Measurements from ENCODE around the gene SLC5A10. TPM values are rescaled to one million over a fixed set of nuclear protein-coding genes. Genes with fewer than 3 reads are reported as not detected.

Gene SLC5A10
- total RNA-seq, 1 donor from 2014 or later = not detected

DNA sequence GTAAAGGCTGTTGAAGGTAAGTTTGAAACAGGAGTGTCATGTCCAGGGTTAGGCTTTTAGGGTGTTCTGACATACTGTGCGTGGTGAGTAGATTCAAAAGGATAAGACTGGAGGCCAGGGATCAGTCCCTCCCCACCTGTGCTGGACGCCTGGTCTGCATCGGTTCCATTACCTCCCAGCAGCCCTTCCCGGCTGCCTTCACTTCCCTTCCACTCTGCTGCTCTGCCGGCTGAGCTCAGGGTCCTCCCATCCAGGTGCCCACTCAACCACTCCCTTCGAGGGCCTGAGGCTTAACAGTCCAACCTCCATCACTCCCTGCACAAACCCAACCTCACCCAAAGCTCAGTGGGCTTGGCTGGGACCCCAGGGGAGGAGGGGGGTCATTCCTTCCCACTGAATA, 4.1 kb upstream of the SLC5A10 start:
- TF ChIP-seq, protein P1, sequence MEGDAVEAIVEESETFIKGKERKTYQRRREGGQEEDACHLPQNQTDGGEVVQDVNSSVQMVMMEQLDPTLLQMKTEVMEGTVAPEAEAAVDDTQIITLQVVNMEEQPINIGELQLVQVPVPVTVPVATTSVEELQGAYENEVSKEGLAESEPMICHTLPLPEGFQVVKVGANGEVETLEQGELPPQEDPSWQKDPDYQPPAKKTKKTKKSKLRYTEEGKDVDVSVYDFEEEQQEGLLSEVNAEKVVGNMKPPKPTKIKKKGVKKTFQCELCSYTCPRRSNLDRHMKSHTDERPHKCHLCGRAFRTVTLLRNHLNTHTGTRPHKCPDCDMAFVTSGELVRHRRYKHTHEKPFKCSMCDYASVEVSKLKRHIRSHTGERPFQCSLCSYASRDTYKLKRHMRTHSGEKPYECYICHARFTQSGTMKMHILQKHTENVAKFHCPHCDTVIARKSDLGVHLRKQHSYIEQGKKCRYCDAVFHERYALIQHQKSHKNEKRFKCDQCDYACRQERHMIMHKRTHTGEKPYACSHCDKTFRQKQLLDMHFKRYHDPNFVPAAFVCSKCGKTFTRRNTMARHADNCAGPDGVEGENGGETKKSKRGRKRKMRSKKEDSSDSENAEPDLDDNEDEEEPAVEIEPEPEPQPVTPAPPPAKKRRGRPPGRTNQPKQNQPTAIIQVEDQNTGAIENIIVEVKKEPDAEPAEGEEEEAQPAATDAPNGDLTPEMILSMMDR (IDR thresholded peaks at IDR 0.05; ENCODE audit: insufficient read depth, low read length, severe bottlenecking) = no peak
- no peak for DNase-seq (ENCODE audit: low read depth)
- Histone ChIP-seq H3K36me3 (ENCODE audit: control insufficient read depth, insufficient read depth, low read length) (no peaks in the 10 kb centered on the region), H3K4me3 (ENCODE audit: low read depth, low read length) (no peak overlapping the region), H3K27me3 (ENCODE audit: control insufficient read depth, insufficient read depth, low read length) (no peaks in the 10 kb centered on the region)
- FAIRE-seq = no peak

DNA sequence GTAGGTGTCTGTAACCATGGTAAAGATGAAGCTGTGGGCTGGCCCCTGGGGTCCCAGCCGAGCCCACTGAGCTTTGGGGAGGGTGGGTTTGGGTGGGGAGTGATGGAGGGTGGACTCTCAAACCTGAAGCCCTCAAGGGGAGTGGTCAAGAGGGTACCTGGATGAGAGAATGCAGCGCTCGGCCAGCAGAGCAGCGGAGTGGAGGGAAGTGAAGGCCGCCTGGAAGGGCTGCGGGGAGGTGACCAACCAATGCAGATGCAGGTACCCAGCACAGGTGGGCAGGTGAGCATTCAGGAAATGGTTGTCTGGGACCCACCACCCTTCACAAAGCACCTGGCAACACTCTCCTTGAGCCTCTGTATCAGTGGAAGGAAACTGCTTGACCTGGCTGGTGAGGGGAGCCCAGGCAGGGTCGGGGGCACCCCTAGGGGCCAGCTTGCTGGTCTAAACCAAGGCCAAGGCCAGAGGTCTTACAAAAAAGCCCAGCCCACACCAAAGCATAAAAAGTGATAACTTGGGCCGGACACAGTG, 3.4 kb upstream of the SLC5A10 start:
- DNase-seq (ENCODE audit: low read depth) (no peak), FAIRE-seq (no peak)
- Histone ChIP-seq H3K27me3 (ENCODE audit: control insufficient read depth, insufficient read depth, low read length) (no peaks in the 10 kb centered on the region), H3K4me3 (ENCODE audit: low read depth, low read length) (no peak overlapping the region), H3K36me3 (ENCODE audit: control insufficient read depth, insufficient read depth, low read length) (no peaks in the 10 kb centered on the region)
- TF ChIP-seq, protein P1 (IDR thresholded peaks at IDR 0.05; ENCODE audit: insufficient read depth, low read length, severe bottlenecking) = no peak

DNA sequence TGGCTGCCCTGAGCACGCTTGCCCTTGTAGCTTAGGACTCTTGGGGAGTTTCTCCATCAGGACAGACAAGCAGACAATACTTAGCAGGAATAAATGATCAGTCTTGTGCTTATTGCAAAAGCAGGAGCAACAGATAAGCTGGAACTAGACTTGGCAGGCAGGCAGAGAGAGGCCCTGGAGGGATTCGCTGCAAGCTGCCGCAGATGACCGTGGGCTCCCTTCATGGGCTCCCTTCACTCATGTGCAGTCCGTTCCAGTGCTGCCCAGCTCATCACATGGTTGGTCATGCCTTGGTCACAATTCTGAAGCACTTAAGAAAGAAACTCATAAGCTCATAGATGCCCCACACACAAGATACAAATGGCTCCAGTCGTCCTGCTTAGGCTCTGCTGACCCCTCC, 2.4 kb upstream of the SLC5A10 start:
- Histone ChIP-seq H3K27me3 (ENCODE audit: control insufficient read depth, insufficient read depth, low read length) (no peaks in the 10 kb centered on the region), H3K4me3 (ENCODE audit: low read depth, low read length) (no peak overlapping the region), H3K36me3 (ENCODE audit: control insufficient read depth, insufficient read depth, low read length) (no peaks in the 10 kb centered on the region)
- peak; percentile 66 for FAIRE-seq
- DNase-seq (ENCODE audit: low read depth) = no peak
- TF ChIP-seq, protein P1 (IDR thresholded peaks at IDR 0.05; ENCODE audit: insufficient read depth, low read length, severe bottlenecking) = no peak

DNA sequence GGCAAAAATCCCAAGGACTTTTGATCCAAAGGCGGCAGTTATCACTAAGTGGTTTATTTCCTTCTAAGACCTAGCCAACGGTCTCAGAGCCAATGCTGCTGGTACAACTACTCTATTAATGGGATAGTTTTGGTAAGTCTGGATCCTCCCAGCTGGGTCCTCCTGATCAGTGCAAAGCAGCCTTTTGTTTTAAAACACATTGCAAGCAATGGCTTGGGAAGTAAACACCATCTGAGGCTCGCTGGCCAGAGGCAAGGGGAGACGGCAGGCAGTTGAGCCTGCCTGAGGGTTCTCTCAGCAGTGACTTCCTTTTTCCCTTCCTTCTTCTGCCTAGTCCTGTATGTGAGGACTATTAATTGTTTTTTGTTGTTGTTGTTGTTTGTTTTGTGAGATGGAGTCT, 1.6 kb upstream of the SLC5A10 start:
- Histone ChIP-seq H3K36me3 (ENCODE audit: control insufficient read depth, insufficient read depth, low read length) (no peaks in the 10 kb centered on the region), H3K27me3 (ENCODE audit: control insufficient read depth, insufficient read depth, low read length) (no peaks in the 10 kb centered on the region), H3K4me3 (ENCODE audit: low read depth, low read length) (no peak overlapping the region)
- FAIRE-seq (no peak), DNase-seq (ENCODE audit: low read depth) (no peak)
- TF ChIP-seq, protein P1 (IDR thresholded peaks at IDR 0.05; ENCODE audit: insufficient read depth, low read length, severe bottlenecking) = no peak

DNA sequence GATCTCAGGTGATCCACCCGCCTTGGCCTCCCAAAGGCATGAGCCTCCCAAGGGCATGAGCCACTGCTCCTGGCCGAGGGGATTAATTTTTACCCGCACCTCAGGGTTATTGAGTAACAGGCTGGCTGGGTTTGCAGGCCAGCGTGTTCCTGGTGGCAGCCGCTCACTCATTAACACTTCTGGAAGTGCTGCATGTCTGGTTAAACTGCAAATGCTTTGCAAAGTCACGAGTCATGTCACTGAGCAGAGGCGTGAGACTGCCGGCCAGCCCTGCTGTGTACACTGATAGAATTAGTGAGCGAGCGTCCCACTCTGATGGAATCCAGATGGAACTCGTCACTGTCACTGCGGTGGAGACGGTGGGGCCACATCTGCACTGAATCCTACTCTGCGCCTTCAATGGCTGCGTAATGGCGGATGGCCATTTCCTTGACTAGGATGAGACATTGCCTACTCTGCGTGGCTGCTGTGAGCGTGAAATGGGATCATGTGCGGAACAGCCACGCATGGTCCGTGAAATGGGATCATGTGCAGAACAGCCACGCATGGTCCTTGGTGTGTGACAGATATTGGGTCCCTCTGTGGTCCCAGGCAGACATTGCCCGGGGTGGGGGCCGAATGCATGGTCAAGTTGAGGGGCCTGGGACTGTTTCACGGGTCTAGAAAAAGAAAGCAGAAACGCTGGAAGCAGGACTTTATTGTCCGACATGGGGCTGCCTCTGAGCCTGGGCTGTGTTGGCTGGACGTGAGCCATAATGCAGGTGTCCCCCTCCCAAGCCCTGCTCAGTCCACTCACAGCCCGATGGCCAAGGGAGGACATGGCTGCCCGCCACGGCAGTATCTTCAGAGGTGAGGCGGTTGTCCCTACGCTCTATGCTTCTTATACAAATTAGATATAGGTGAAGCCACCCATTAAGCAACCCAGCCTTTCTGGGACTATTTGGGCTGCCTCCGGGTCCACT, 740 bp upstream of the SLC5A10 start:
- no peaks in the 10 kb centered on the region for H3K36me3 ChIP-seq (ENCODE audit: control insufficient read depth, insufficient read depth, low read length)
- DNase-seq (ENCODE audit: low read depth) (no peak), FAIRE-seq (no peak)
- TF ChIP-seq, protein P1 (IDR thresholded peaks at IDR 0.05; ENCODE audit: insufficient read depth, low read length, severe bottlenecking) = no peak
- no peak overlapping the region for H3K4me3 ChIP-seq (ENCODE audit: low read depth, low read length)
- no peaks in the 10 kb centered on the region for H3K27me3 ChIP-seq (ENCODE audit: control insufficient read depth, insufficient read depth, low read length)
